GM19043 (cell line): ENCODE measurements around the gene PRR20G.
"Not testable (repeated sequence)": the region's sequence is repeated elsewhere in the genome, so short reads cannot be mapped to it uniquely, and the experiment has no call there.

Experiments
- ATAC-seq: cut with Tn5 transposase; IDR thresholded peaks from one replicate; pipeline ENCODE4 v1.9.1; 2021; ENCODE audit warnings: low read depth; ENCODE audit not compliant: unreplicated experiment

Gene PRR20G

DNA sequence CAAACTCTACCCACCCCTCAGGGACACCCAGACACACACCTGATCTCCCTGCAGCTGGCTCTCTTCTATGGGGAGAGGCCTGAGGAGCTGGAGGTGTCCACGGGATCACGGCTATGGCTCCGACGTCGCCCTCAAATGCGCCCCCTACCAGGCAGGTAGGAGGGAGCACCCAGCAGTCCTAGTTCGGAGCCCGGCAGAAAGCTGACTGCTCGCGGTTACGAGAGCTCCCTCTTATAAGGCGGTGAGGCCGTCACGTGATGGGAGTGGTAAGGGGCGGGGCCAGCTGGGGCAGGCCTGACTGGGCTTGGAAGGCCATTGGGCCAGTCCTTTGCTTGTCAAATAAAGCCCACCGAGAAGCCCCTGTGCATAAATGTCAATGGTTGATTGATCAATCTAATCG is at the start of gene PRR20G:
Gene PRR20G, minus strand, starts transcription at position 207 of the 400 bp plus-strand sequence. CDS start 681 bp downstream, outside the sequence.
- no peak for ATAC-seq

DNA sequence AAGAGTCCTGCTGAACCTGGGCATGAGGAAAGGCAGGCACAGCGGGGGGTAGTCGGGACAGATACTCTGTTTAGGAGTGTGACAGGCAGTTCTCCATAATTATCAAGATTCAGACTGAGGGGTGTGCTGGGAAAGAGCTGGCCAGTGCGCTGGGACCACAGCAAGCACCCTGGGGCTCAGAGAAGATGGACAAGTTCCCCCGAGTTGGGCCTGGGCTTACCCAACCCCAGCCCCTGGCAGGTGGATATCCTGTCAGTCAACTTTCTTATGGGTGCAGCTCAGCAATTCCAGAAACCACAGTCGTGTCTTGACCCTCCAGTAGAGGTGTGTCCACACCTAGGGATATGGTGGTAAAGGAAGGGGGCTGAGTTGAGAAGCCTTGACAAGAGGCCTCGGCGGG is 49.2 kb upstream of the PRR20G start:
- no peak for ATAC-seq

- ATAC-seq, result no peak
Measured at GRCh38 chr3:127336101-127336500, 48.3 kb upstream of the PRR20G start.

DNA sequence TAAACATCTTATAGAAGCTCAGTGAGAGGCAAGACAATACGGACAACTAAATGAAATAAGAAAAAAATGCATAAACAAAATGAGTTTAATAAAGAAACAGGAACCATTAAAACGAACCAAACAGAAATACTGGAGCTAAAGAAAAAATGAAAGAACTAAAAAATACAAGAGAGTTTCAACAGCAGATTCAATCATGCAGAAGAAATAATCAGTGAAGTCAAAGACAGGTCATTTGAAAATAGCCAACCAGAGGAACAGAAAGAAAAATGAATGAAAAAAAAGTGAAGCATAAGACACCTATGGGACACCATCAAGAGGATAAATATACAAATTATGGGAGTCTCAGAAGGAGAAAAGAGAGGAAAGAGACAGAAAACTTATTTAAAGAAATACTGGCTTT is 42.5 kb upstream of the PRR20G start:
- no peak for ATAC-seq

DNA sequence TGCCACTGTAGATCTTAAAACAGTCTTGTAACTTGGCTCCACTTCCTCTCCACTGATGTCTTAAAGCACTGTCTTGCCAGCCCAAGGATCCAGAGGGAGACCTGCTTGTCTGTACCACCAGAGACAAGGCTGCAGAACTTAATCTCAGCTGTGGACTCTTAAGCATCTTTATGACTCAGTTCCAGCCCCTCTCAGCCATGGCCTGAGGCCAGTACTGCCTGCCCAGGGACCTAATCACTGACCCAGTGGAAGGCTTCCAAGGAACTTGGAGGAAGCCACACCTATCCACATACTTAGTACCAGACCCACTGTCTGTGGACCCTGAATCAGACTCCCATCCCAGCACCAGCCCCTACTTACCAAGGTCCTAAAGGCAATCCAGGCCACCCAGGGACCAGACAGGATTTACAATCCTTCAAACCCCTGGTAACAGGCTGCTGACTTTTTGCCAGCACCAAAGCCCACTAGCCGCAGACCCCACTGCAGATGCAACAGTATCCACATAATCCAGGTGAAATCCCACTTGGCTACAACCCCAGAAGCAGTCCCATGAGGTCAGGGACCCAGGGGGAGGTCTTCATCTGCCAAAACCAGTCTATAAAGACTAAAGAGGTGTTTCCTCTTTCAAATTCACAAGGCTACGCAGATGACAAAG is 41.9 kb upstream of the PRR20G start:
- ATAC-seq, result no peak

GRCh38 chr3:127328421-127328820 is 40.6 kb upstream of the PRR20G start:
- ATAC-seq, result no peak

DNA sequence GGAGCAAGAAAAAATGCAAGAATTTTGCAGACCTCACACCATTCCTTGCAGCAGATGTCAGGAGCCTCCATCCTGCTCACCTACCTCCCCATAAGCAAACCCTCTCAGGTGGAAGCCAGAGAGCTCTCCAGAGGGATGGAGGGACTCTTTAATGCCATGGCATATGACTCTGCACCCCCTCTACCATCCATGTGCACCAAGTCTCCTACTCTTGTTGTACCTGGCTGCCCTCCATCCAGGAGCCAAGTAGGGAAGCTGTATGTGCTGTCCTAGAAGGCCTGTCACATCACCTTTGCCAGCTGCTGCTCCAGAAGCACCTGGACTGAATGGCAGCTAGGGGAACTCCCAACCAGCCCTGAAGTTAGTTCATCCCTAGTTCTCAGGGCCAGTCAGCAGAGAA is 38.5 kb upstream of the PRR20G start:
- ATAC-seq, result no peak

DNA sequence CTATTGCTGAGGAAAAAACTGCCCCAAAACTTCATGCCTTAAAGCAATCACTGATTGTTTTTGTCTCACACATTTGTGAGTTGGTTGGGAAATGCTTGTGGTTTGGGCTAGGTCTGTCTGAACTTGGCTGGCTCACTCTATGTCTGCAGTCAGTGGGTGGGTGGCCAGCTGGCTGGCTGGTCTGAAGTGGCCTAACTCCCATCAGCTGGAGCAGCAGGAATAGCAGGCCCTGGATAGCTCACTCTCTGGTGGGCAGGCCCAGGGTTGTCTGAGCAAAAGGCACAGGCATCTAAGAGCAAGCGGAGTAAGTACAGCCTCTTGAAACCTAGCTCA is 37.7 kb upstream of the PRR20G start:
- no peak for ATAC-seq

GRCh38 chr3:127324913-127325628 is 37.2 kb upstream of the PRR20G start:
- ATAC-seq, result no peak

- no peak for ATAC-seq
Measured at GRCh38 chr3:127324076-127324475, 36.2 kb upstream of the PRR20G start.

DNA sequence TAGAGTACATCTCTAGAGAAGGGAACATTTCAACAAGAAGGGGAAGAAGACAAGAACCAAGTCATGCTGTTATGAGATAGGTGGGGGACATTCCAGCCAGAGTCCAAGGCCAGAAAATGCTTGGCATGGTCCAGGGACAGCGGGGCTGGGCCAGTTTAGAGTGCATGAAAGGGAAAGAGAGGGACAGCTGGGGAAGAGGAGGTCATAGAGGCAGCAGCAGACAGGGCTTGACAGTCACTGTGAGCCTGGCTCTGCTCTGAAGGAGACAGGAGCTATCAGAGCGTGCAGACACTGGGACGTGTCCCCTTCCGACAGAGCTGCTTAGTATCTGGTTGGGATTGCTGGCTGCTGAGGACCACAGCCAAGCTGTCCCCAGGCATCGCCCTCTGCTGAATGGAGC is 35.7 kb upstream of the PRR20G start:
- ATAC-seq, result no peak

GRCh38 chr3:127321371-127321770 is 33.5 kb upstream of the PRR20G start:
- no peak for ATAC-seq

DNA sequence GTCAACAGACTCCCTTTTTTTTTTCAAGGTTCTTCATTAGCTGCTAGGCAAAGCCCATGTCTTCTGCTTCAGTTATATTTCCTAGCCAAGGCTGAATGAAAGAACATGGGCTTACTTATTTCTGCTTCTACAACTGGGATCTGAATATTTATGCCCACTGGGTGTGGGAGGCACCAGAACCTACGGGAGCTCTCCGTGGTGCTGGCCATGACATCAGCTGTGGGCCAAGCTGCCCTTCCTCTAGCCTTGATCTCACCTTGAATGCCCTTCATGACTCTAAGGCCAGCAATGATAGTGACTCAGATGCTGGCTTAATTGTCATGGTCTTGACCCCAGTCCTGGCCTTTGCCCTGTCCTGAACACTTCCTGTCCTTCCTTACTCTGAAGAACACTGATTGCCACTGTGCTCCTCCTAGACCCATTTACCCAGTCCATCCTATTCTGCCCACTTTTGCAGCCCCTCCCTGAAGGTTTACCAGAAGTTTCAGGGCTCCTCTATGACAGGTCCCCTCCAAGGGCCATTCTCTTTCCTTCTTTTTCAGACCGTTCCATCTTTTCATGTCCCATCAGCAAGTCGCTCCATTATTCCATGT is 32.8 kb upstream of the PRR20G start:
- no peak for ATAC-seq

- no peak for ATAC-seq
Measured at GRCh38 chr3:127316685-127317084, 28.8 kb upstream of the PRR20G start.

DNA sequence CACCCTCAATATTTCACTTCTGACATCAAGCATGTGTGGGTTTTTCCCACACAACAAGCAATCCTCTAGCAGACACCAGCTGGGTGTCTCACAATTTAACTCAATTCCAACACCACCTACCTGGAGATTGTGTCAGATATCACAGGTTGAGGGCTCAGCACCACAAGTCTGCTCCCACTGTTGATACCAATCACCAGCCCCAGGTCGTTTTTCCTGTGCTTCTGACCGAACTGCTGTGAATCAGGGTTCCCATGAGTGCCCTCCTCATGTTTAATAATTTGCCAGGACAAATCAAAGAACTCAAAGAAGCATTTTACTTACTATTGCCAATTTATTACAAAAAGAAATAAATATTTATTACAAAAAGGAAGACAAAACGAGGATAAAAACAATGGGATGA is 25.0 kb upstream of the PRR20G start:
- no peak for ATAC-seq

- not testable (repeated sequence) for ATAC-seq
Measured at GRCh38 chr3:127308821-127309220, 21.0 kb upstream of the PRR20G start.

- ATAC-seq, result no peak
Measured at GRCh38 chr3:127307916-127308315, 20.1 kb upstream of the PRR20G start.

GRCh38 chr3:127307112-127307835 is 19.4 kb upstream of the PRR20G start:
- ATAC-seq, result no peak

DNA sequence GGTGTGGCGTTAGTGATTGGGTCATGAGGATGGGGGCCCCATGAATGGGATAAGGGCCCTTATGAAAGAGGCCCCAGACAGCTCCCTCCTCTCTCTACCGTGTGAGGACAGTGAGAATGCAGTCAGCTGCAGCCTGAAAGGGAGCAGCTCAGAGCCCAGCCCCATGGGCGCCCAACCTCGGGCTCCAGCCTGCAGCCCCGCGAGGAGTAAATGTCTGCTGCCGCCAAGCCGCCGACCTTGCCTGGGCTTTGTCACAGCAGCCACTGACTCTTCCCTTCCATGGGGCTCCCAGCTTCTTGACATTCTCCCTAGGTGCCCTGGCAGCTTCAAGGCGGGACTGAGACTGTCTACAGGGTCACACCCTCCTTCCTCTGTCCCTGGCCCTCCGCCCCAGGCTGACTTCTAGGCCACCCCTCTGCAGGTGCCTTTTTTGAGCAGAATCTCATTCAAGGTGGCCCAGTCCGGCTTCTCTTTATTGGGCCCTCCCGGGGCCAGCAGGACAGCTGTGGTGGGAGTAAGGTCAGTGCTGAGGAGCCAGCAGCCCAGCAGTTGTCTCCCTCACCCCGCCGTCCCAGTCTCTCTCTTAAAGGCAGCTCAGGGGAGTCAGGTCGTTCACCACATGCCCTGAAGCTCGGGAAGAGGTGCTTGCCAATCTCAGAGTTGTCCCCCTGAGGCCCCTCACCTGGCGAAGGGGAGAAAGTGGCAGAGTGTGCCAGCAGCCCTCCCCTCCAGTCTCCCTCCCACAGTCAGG is 18.7 kb upstream of the PRR20G start:
- no peak for ATAC-seq

GRCh38 chr3:127305499-127306060 is 17.7 kb upstream of the PRR20G start:
- no peak for ATAC-seq
